ENCODE measurements around the gene UBE2C. TPM values are rescaled to one million over a fixed set of nuclear protein-coding genes. Genes with fewer than 3 reads are reported as not detected.

Gene UBE2C
- total and polyA plus RNA-seq, 2 of the 8 experiments (the other 6 are each of a cell fraction or from before 2014, with no cell fraction given): 243 to 326 TPM

DNA sequence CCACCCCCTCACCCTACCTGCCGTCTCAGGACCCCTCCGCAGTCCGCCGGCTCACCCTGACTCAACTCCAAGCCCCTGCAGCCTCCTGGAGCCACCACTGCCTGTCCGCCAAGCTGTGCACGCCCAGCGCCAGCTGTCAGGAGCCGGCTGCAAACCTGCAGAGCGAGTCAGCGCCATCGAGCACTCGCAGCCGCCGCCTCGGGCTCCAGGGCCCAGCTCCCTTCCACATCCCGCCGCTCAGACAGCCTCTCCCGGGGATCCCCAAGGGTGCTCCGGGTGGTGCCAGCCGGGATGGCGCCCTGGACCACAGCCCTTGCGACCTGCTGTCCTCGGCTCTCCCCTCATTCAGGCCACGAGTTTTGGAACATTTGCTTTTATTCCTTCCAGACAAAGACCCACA, 10.4 kb downstream of the UBE2C start (continued):
- TF ChIP-seq JUND (IDR thresholded peaks at IDR 0.05; ENCODE audit: low read length): no peak

All from H1 (cell line).